Breast epithelium (tissue), 3 donors: Measurements from ENCODE around the gene PTPRN2.

Source experiments
- CTCF ChIP-seq, 3 donors: fragments of 450-650 bp; IDR thresholded peaks; one replicate each; pipeline ENCODE4 v1.5.1; 2016 to 2017; ENCODE audit warnings: antibody characterized with exemption in 3 of 3, mild to moderate bottlenecking in 3 of 3, moderate library complexity in 3 of 3
- POLR2A ChIP-seq: fragments of 450-650 bp; IDR thresholded peaks from one replicate; pipeline ENCODE4 v1.6.1; 2016; ENCODE audit warnings: antibody characterized with exemption, mild to moderate bottlenecking, moderate library complexity
- POLR2AphosphoS5 ChIP-seq, 3 donors: sonication (generic); formaldehyde crosslinking; IDR thresholded peaks; one replicate each; pipeline ENCODE4 v1.6.1; 2017; ENCODE audit warnings: antibody characterized with exemption in 3 of 3

- no peak for TF ChIP-seq CTCF (IDR thresholded peaks at IDR 0.05)
- TF ChIP-seq POLR2A = no peak
- TF ChIP-seq POLR2AphosphoS5 (IDR thresholded peaks at IDR 0.05) = no peak
These were observed 1037.9 kb downstream of the PTPRN2 start for GRCh38 chr7:157549612-157550299.
